HepG2 (cell line): ENCODE measurements around the gene JAZF1.

Source experiments
- ATF6 ChIP-seq: sonication (generic); formaldehyde crosslinking; conservative IDR thresholded peaks from 2 replicates; pipeline ENCODE4 v1.4.0; 2020; ENCODE audit warnings: missing genetic modification reagents
- CTCF ChIP-seq: sonication (generic); formaldehyde crosslinking; IDR thresholded peaks from 2 replicates; pipeline ENCODE4 v1.5.0; 2020; ENCODE audit warnings: mild to moderate bottlenecking, missing genetic modification reagents, moderate library complexity
- EZH2 ChIP-seq: conservative IDR thresholded peaks from 2 replicates; pipeline ENCODE4 v1.6.1; 2012; ENCODE audit warnings: mild to moderate bottlenecking, low read depth, low read length, moderate library complexity
- IKZF4 ChIP-seq: sonication (generic); formaldehyde crosslinking; IDR thresholded peaks from 2 replicates; pipeline ENCODE4 v1.5.1; 2020; ENCODE audit warnings: borderline replicate concordance, mild to moderate bottlenecking, low read depth, missing genetic modification reagents; ENCODE audit errors: not compliant biosample characterization
- KDM1A ChIP-seq: IDR thresholded peaks from 2 replicates; pipeline ENCODE4 v1.6.1; 2016; ENCODE audit warnings: missing compliant biosample characterization
- PATZ1 ChIP-seq: sonication (generic); formaldehyde crosslinking; IDR thresholded peaks from 2 replicates; pipeline ENCODE4 v1.4.0; 2020; ENCODE audit warnings: missing genetic modification reagents
- REST ChIP-seq, 2 experiments: IDR thresholded peaks; 2 replicates each; pipeline ENCODE4 v1.6.1; 2011 to 2012; ENCODE audit warnings: low read length in 2 of 2, borderline replicate concordance in 1 of 2, low read depth in 1 of 2, mild to moderate bottlenecking in 1 of 2, moderate library complexity in 1 of 2
- ZBTB7A ChIP-seq: sonication (generic); formaldehyde crosslinking; IDR thresholded peaks from 2 replicates; pipeline ENCODE4 v1.8.0; 2022; ENCODE audit warnings: mild to moderate bottlenecking, missing genetic modification reagents

- TF ChIP-seq ZBTB7A (CRISPR knock-in tag) (no peak), CTCF (no peak), EZH2 (no peak), KDM1A (CRISPR knock-in tag) (no peak), ATF6 (no peak), IKZF4 (CRISPR knock-in tag) (no peak), REST (IDR thresholded peaks at IDR 0.05; ENCODE audit: borderline replicate concordance in 1 of 2, low read depth in 1 of 2, low read length in 2 of 2) (no peak), PATZ1 (no peak)
Measured at GRCh38 chr7:28156401-28156800, 24.2 kb downstream of the JAZF1 start.
